Measurements from ENCODE around the gene PHLDA3.

The PHLDA3 gene

DNA sequence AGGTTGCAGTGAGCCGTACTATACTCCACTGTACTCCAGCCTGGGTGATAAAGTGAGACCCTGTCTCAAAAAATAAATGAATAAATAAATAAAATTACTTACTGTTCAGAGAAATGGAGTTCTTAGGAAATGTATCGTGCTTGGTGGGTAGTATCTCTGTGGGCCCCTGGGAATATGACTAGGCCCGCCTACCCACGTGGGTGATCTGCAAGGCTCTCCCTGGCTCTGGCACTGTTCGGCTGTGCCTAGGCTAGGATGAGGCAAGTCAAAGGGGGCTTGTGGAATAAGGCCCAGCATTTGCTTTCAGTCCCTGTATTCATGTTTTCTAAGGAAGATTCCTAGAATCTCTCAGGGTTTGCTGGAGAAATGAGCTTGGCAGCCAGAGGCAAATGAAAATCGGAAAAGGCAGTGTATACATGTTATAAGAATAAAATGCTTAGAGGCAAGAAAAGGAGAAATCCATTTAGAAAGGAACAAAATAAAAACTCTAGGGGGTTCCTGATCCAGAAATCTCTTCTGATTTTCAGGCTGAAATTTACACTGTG, 42.5 kb upstream of the PHLDA3 start:
- H3K4me1 ChIP-seq (ENCODE audit: control insufficient read depth in 1 of 2, insufficient read depth in 2 of 2, low read length in 2 of 2): peaks cover 20 to 41% of the 10 kb centered on the region in 2 donors
- H3K27me3 ChIP-seq (ENCODE audit: control insufficient read depth in 1 of 2, insufficient read depth in 2 of 2, low read length in 2 of 2): no peaks in the 10 kb centered on the region
- no peaks in the 10 kb centered on the region for H3K9me3 ChIP-seq (ENCODE audit: control insufficient read depth in 1 of 2, low read length in 2 of 2)
- H3K27ac ChIP-seq (ENCODE audit: low read depth, low read length): peak overlapping the region; percentile 22
- H3K36me3 ChIP-seq (ENCODE audit: control insufficient read depth in 1 of 2, insufficient read depth in 2 of 2, low read length in 2 of 2): no peaks in the 10 kb centered on the region
- H3K4me3 ChIP-seq (ENCODE audit: low read depth in 1 of 2, low read length in 2 of 2): no peak overlapping the region
- H3K9ac ChIP-seq (ENCODE audit: low read depth in 1 of 2, low read length in 2 of 2): no peak overlapping the region

GRCh38 chr1:201510734-201511133, 41.7 kb upstream of the PHLDA3 start:
- Histone ChIP-seq H3K27ac (ENCODE audit: low read depth, low read length) (no peak overlapping the region), H3K36me3 (ENCODE audit: control insufficient read depth in 1 of 2, insufficient read depth in 2 of 2, low read length in 2 of 2) (no peaks in the 10 kb centered on the region), H3K9ac (ENCODE audit: low read depth in 1 of 2, low read length in 2 of 2) (no peak overlapping the region), H3K4me3 (ENCODE audit: low read depth in 1 of 2, low read length in 2 of 2) (no peak overlapping the region), H3K9me3 (ENCODE audit: control insufficient read depth in 1 of 2, low read length in 2 of 2) (no peaks in the 10 kb centered on the region), H3K4me1 (ENCODE audit: control insufficient read depth in 1 of 2, insufficient read depth in 2 of 2, low read length in 2 of 2) (peaks cover 27 to 45% of the 10 kb centered on the region in 2 donors), H3K27me3 (ENCODE audit: control insufficient read depth in 1 of 2, insufficient read depth in 2 of 2, low read length in 2 of 2) (no peaks in the 10 kb centered on the region)

- Histone ChIP-seq H3K27me3 (ENCODE audit: control insufficient read depth in 1 of 2, insufficient read depth in 2 of 2, low read length in 2 of 2) (no peaks in the 10 kb centered on the region), H3K9ac (ENCODE audit: low read depth in 1 of 2, low read length in 2 of 2) (no peak overlapping the region), H3K4me3 (ENCODE audit: low read depth in 1 of 2, low read length in 2 of 2) (no peak overlapping the region), H3K27ac (ENCODE audit: low read depth, low read length) (no peak overlapping the region), H3K9me3 (ENCODE audit: control insufficient read depth in 1 of 2, low read length in 2 of 2) (no peaks in the 10 kb centered on the region), H3K4me1 (ENCODE audit: control insufficient read depth in 1 of 2, insufficient read depth in 2 of 2, low read length in 2 of 2) (peaks cover 34 to 45% of the 10 kb centered on the region in 2 donors), H3K36me3 (ENCODE audit: control insufficient read depth in 1 of 2, insufficient read depth in 2 of 2, low read length in 2 of 2) (no peaks in the 10 kb centered on the region)
Measured at GRCh38 chr1:201509601-201510374, 40.8 kb upstream of the PHLDA3 start.

- Histone ChIP-seq H3K9ac (ENCODE audit: low read depth in 1 of 2, low read length in 2 of 2) (no peak overlapping the region), H3K4me3 (ENCODE audit: low read depth in 1 of 2, low read length in 2 of 2) (no peak overlapping the region), H3K9me3 (ENCODE audit: control insufficient read depth in 1 of 2, low read length in 2 of 2) (no peaks in the 10 kb centered on the region), H3K36me3 (ENCODE audit: control insufficient read depth in 1 of 2, insufficient read depth in 2 of 2, low read length in 2 of 2) (no peaks in the 10 kb centered on the region), H3K27me3 (ENCODE audit: control insufficient read depth in 1 of 2, insufficient read depth in 2 of 2, low read length in 2 of 2) (no peaks in the 10 kb centered on the region), H3K27ac (ENCODE audit: low read depth, low read length) (no peak overlapping the region), H3K4me1 (ENCODE audit: control insufficient read depth in 1 of 2, insufficient read depth in 2 of 2, low read length in 2 of 2) (peaks cover 35 to 50% of the 10 kb centered on the region in 2 donors)
Measured at GRCh38 chr1:201508809-201509208, 39.8 kb upstream of the PHLDA3 start.

GRCh38 chr1:201507360-201507675, 38.3 kb upstream of the PHLDA3 start:
- Histone ChIP-seq H3K27me3 (ENCODE audit: control insufficient read depth in 1 of 2, insufficient read depth in 2 of 2, low read length in 2 of 2) (no peaks in the 10 kb centered on the region), H3K9me3 (ENCODE audit: control insufficient read depth in 1 of 2, low read length in 2 of 2) (no peaks in the 10 kb centered on the region), H3K4me1 (ENCODE audit: control insufficient read depth in 1 of 2, insufficient read depth in 2 of 2, low read length in 2 of 2) (peaks cover 48 to 49% of the 10 kb centered on the region in 2 donors), H3K9ac (ENCODE audit: low read depth in 1 of 2, low read length in 2 of 2) (peak overlapping the region; percentile 89 to 94), H3K27ac (ENCODE audit: low read depth, low read length) (peak overlapping the region; percentile 73), H3K36me3 (ENCODE audit: control insufficient read depth in 1 of 2, insufficient read depth in 2 of 2, low read length in 2 of 2) (no peaks in the 10 kb centered on the region), H3K4me3 (ENCODE audit: low read depth in 1 of 2, low read length in 2 of 2) (peak overlapping the region; percentile 86 to 87)

DNA sequence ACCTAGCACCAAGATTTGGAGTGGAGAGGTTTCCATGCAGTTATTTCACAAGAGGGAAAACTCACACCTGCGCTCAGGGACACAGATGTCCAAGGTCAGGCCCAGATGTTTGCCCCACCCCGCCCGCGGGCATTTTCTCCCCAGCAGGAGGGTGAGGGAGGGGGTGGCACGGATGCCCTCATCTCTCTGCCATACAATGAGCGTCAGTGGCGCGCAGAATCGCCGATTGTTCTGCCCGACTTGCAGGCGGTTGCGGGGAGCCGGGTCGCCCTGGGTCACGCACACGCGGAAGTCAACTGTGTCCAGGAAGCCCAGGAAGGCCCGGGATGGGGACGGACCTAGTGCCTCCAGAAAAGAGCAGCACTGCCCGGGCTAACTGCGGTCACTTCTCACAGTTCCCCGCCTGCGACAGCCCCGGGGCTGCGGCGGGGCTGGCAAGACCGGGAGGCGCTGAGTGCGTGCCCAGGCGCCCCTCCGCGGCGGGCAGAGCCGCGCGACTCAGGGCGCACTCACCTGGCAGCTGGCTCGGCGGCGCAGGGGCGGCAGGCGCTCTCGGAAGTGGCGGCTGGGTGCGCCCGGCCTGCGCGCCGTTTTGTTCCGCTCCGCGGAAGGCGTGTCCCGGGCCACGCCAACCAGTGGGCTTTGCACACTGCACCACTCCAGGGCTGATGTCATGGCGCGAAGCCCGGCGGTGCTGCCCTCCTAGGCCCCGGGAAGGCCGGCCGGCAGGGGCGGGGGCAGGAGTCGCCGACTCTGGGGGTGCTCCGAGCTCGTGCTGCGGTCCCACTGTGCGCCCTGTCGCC, 37.8 kb upstream of the PHLDA3 start, which contains the start of gene CSRP1:
Gene CSRP1, minus strand, starts transcription at position 567 of the 803 bp plus-strand sequence. CDS start 10,820 bp downstream, outside the sequence.
- peak within 1 kb of the TSS; percentile 86 to 87 for H3K4me3 ChIP-seq (ENCODE audit: low read depth in 1 of 2, low read length in 2 of 2)
- peak within 1 kb of the TSS; percentile 89 to 94 for H3K9ac ChIP-seq (ENCODE audit: low read depth in 1 of 2, low read length in 2 of 2)
- H3K4me1 ChIP-seq (ENCODE audit: control insufficient read depth in 1 of 2, insufficient read depth in 2 of 2, low read length in 2 of 2): peaks cover 47 to 49% of the 10 kb centered on the region in 2 donors
- H3K36me3 ChIP-seq (ENCODE audit: control insufficient read depth in 1 of 2, insufficient read depth in 2 of 2, low read length in 2 of 2): no peaks in the 10 kb centered on the region
- H3K9me3 ChIP-seq (ENCODE audit: control insufficient read depth in 1 of 2, low read length in 2 of 2): no peaks in the 10 kb centered on the region
- no peaks in the 10 kb centered on the region for H3K27me3 ChIP-seq (ENCODE audit: control insufficient read depth in 1 of 2, insufficient read depth in 2 of 2, low read length in 2 of 2)
- peak within 1 kb of the TSS; percentile 89 for H3K27ac ChIP-seq (ENCODE audit: low read depth, low read length)

- H3K4me3 ChIP-seq (ENCODE audit: low read depth in 1 of 2, low read length in 2 of 2): peak overlapping the region; percentile 86 to 87
- peaks cover 49% of the 10 kb centered on the region in 2 donors for H3K4me1 ChIP-seq (ENCODE audit: control insufficient read depth in 1 of 2, insufficient read depth in 2 of 2, low read length in 2 of 2)
- no peaks in the 10 kb centered on the region for H3K36me3 ChIP-seq (ENCODE audit: control insufficient read depth in 1 of 2, insufficient read depth in 2 of 2, low read length in 2 of 2)
- peak overlapping the region; percentile 89 for H3K27ac ChIP-seq (ENCODE audit: low read depth, low read length)
- no peaks in the 10 kb centered on the region for H3K27me3 ChIP-seq (ENCODE audit: control insufficient read depth in 1 of 2, insufficient read depth in 2 of 2, low read length in 2 of 2)
- peak overlapping the region; percentile 89 to 94 for H3K9ac ChIP-seq (ENCODE audit: low read depth in 1 of 2, low read length in 2 of 2)
- H3K9me3 ChIP-seq (ENCODE audit: control insufficient read depth in 1 of 2, low read length in 2 of 2): no peaks in the 10 kb centered on the region
Measured at GRCh38 chr1:201506092-201506491, 37.1 kb upstream of the PHLDA3 start.

DNA sequence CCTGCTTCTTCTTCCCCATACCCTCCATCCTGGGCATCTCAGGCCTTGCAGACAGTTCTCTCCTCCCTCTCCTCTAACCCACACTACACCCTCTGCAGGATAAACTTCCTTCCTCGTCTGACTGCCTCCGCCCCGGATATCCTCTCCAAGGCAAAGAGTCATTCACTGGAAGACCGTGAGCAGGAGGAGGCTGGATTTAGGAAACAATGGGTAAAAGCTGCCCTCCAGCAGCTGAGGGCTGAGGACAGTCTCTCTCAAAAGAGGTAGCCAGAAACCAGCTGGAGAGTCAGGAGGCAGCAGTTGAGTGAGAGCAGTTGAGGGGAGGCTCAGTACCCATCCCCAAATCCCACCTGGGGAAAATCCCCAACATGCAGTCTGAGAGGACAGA, 36.5 kb upstream of the PHLDA3 start:
- Histone ChIP-seq H3K9me3 (ENCODE audit: control insufficient read depth in 1 of 2, low read length in 2 of 2) (no peaks in the 10 kb centered on the region), H3K27me3 (ENCODE audit: control insufficient read depth in 1 of 2, insufficient read depth in 2 of 2, low read length in 2 of 2) (no peaks in the 10 kb centered on the region), H3K9ac (ENCODE audit: low read depth in 1 of 2, low read length in 2 of 2) (peak overlapping the region; percentile 89 to 94), H3K4me3 (ENCODE audit: low read depth in 1 of 2, low read length in 2 of 2) (peak overlapping the region; percentile 86 to 87), H3K36me3 (ENCODE audit: control insufficient read depth in 1 of 2, insufficient read depth in 2 of 2, low read length in 2 of 2) (no peaks in the 10 kb centered on the region), H3K4me1 (ENCODE audit: control insufficient read depth in 1 of 2, insufficient read depth in 2 of 2, low read length in 2 of 2) (peaks cover 54 to 55% of the 10 kb centered on the region in 2 donors), H3K27ac (ENCODE audit: low read depth, low read length) (peak overlapping the region; percentile 89)

DNA sequence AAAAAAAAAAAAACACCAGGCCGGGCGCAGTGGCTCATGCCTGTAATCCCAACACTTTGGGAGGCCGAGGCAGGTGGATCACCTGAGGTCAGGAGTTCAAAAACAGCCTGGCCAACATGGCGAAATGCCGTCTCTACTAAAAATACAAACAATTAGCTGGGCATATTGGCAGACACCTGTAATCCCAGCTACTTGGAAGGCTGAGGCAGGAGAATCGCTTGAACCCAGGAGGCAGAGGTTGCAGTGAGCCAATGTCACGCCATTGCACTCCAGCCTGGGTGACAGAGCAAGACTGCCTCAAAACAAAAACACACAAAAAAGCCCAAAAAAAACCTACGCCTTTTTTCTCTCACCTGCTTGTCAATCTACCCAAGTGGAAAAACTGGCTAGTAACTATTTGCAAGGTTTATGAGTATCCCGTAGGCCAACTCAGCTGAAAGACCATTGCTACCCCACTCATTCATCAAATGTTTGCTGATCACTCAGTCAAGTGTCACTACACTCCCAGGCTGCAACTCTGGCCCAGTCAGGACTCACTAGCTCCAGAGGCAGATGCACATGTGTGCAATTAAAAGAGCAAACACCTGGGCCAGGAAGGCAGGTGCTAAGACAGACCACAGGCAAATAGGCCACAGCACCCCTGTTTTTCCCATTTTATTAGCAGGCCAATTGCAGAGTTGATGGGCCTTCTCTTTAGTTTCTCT, 36.0 kb upstream of the PHLDA3 start:
- Histone ChIP-seq H3K4me3 (ENCODE audit: low read depth in 1 of 2, low read length in 2 of 2) (peak overlapping the region; percentile 86 to 87), H3K9ac (ENCODE audit: low read depth in 1 of 2, low read length in 2 of 2) (peak overlapping the region; percentile 89 to 94), H3K27ac (ENCODE audit: low read depth, low read length) (peak overlapping the region; percentile 89), H3K36me3 (ENCODE audit: control insufficient read depth in 1 of 2, insufficient read depth in 2 of 2, low read length in 2 of 2) (no peaks in the 10 kb centered on the region), H3K9me3 (ENCODE audit: control insufficient read depth in 1 of 2, low read length in 2 of 2) (no peaks in the 10 kb centered on the region), H3K27me3 (ENCODE audit: control insufficient read depth in 1 of 2, insufficient read depth in 2 of 2, low read length in 2 of 2) (no peaks in the 10 kb centered on the region), H3K4me1 (ENCODE audit: control insufficient read depth in 1 of 2, insufficient read depth in 2 of 2, low read length in 2 of 2) (peaks cover 57 to 59% of the 10 kb centered on the region in 2 donors)

Data from duodenal mucosa (tissue), 2 donors.